MM.1S (cell line): ENCODE results near the gene CLIC5.

ENCODE experiments used
- EZH2 ChIP-seq: fragments of 300-600 bp; sonication (generic); optimal IDR thresholded peaks from 2 replicates; pipeline ENCODE3; 2017; ENCODE audit warnings: low read depth, mild to moderate bottlenecking, antibody characterized with exemption, low read length, mixed read lengths
- TF ChIP-seq, protein P1 (sequence below): fragments of 300-600 bp; sonication (generic); IDR thresholded peaks from 2 replicates; pipeline ENCODE4 v1.5.1; 2016; ENCODE audit warnings: antibody characterized with exemption, low read length, mixed read lengths

DNA sequence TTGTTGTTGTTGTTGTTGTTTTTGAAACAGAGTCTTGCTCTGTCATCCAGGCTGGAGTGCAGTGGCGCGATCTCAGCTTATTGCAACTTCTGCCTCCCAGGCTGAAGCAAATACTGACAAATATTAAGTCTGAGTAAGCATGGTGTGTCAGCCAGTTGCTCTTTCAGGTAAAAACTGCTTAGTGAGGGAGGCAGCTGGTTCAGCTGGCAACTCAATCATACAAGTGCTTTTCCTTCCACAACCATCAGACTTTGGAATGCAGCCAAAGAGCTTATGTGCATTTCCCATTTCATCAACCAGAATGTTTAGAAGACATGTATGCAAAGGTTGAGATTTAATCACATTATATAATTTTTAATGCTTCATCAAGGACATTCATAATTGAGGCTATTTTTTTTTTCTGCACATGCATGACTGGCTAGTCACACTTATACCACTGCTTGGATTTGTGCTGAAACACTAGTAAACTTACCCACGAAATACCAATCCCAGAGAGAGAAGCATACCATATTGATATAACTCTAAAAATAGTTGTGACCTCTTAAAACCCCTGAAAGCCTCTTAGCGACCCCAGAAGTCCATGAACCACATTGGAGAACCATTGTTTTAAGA lies 56.0 kb downstream of the CLIC5 start:
- TF ChIP-seq, protein P1, sequence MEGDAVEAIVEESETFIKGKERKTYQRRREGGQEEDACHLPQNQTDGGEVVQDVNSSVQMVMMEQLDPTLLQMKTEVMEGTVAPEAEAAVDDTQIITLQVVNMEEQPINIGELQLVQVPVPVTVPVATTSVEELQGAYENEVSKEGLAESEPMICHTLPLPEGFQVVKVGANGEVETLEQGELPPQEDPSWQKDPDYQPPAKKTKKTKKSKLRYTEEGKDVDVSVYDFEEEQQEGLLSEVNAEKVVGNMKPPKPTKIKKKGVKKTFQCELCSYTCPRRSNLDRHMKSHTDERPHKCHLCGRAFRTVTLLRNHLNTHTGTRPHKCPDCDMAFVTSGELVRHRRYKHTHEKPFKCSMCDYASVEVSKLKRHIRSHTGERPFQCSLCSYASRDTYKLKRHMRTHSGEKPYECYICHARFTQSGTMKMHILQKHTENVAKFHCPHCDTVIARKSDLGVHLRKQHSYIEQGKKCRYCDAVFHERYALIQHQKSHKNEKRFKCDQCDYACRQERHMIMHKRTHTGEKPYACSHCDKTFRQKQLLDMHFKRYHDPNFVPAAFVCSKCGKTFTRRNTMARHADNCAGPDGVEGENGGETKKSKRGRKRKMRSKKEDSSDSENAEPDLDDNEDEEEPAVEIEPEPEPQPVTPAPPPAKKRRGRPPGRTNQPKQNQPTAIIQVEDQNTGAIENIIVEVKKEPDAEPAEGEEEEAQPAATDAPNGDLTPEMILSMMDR, result no peak
- no peak for TF ChIP-seq EZH2
